ENCODE results near the gene TSPAN15. TPM values are rescaled to one million over a fixed set of nuclear protein-coding genes. Genes with fewer than 3 reads are reported as not detected.

The TSPAN15 gene
- total and polyA plus RNA-seq, 2 experiments from 2014 or later: 0.34 TPM; not detected in 1

DNA sequence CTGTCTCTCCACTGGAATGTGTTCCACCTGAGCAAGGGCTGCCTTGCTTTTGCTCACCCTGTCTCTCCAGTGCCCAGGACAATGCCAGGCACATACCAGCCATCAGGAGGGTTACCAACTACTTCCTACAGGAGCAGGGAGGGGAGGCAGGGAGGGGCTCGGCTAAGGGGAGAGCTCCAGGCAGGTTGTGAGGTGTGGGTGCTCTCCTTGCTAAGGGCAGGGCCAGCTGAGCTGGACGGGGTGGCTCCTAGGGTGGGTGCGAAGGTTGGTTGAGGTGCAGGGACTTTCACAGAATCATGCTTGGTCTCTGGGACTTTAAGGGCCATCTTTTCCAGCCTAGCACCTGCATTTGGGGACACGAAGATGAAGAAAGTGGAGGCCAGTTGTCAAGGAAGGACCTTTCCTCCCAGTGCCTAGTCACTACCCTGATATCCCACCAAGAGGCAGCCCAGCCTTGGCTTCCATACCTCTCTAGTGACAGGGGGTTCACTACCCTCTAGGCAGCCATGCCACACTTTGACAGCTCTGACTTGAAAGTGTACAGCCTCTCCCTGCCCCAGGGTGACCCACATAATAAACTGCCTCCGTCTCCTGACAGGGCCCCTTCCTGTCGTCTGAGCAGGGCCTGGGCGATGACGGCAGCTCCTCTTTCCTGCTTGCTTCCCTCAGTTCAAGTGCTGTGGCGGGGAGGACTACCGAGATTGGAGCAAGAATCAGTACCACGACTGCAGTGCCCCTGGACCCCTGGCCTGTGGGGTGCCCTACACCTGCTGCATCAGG lies 46.5 kb downstream of the TSPAN15 start:
- Histone ChIP-seq H3K9ac (no peak overlapping the region), H3K9me3 (ENCODE audit: low read depth) (no peaks in the 10 kb centered on the region), H3K36me3 (ENCODE audit: low read depth) (no peaks in the 10 kb centered on the region), H3K79me2 (ENCODE audit: insufficient read depth) (no peaks in the 10 kb centered on the region), H2AFZ (no peak overlapping the region), H3K4me2 (ENCODE audit: unreplicated experiment) (no peak overlapping the region), H3K9me2 (ENCODE audit: insufficient read depth) (no peaks in the 10 kb centered on the region), H3K4me1 (ENCODE audit: insufficient read depth) (no peaks in the 10 kb centered on the region), H3K4me3 (no peak overlapping the region), H3K27ac (no peak overlapping the region), H3K27me3 (replicated peaks; ENCODE audit: insufficient read depth) (no peaks in the 10 kb centered on the region), H3F3A (ENCODE audit: insufficient read depth) (no peaks in the 10 kb centered on the region), H4K20me1 (ENCODE audit: insufficient read depth) (no peaks in the 10 kb centered on the region)
- TF ChIP-seq EZH2 (IDR thresholded peaks at IDR 0.05; ENCODE audit: insufficient read depth, poor library complexity, severe bottlenecking) (no peak), EZH2phosphoT487 (IDR thresholded peaks at IDR 0.05; ENCODE audit: insufficient read depth, low read depth) (no peak)
- 58 to 60% methylated on average over 11 of the region's 11 CpGs for WGBS, 2 experiments (ENCODE audit: low coverage in 1 of 2, low lambda C conversion rate in 2 of 2, missing lambda C conversion rate in 2 of 2)
- no peak for DNase-seq
- in situ Hi-C loops (cut with MboI): no loop called here

GRCh38 chr10:69498711-69499471 lies 47.6 kb downstream of the TSPAN15 start:
- in situ Hi-C loops (cut with MboI): no loop called here
- TF ChIP-seq EZH2phosphoT487 (IDR thresholded peaks at IDR 0.05; ENCODE audit: insufficient read depth, low read depth) (no peak), EZH2 (IDR thresholded peaks at IDR 0.05; ENCODE audit: insufficient read depth, poor library complexity, severe bottlenecking) (no peak)
- WGBS, 2 experiments (ENCODE audit: low coverage in 1 of 2, low lambda C conversion rate in 2 of 2, missing lambda C conversion rate in 2 of 2): 52 to 57% methylated on average over 10 of the region's 10 CpGs
- no peak overlapping the region for H3K4me2 ChIP-seq (ENCODE audit: unreplicated experiment)
- H4K20me1 ChIP-seq (ENCODE audit: insufficient read depth): no peaks in the 10 kb centered on the region
- 0 out of 2 replicates have a peak, but pooled peaks cover 2% of the 10 kb centered on the region for H3K27me3 ChIP-seq (replicated peaks; ENCODE audit: insufficient read depth)
- H3K4me3 ChIP-seq: no peak overlapping the region
- H3K79me2 ChIP-seq (ENCODE audit: insufficient read depth): no peaks in the 10 kb centered on the region
- no peak overlapping the region for H3K27ac ChIP-seq
- no peak overlapping the region for H2AFZ ChIP-seq
- DNase-seq: peak; percentile 69
- H3K9me3 ChIP-seq (ENCODE audit: low read depth): no peaks in the 10 kb centered on the region
- no peaks in the 10 kb centered on the region for H3K9me2 ChIP-seq (ENCODE audit: insufficient read depth)
- H3K9ac ChIP-seq: no peak overlapping the region
- no peaks in the 10 kb centered on the region for H3F3A ChIP-seq (ENCODE audit: insufficient read depth)
- no peaks in the 10 kb centered on the region for H3K4me1 ChIP-seq (ENCODE audit: insufficient read depth)
- no peaks in the 10 kb centered on the region for H3K36me3 ChIP-seq (ENCODE audit: low read depth)

- WGBS, 2 experiments (ENCODE audit: low coverage in 1 of 2, low lambda C conversion rate in 2 of 2, missing lambda C conversion rate in 2 of 2): 62 to 69% methylated on average over 9 of the region's 9 CpGs
- H3K4me3 ChIP-seq: no peak overlapping the region
- H3K9me3 ChIP-seq (ENCODE audit: low read depth): no peaks in the 10 kb centered on the region
- H4K20me1 ChIP-seq (ENCODE audit: insufficient read depth): no peaks in the 10 kb centered on the region
- H3F3A ChIP-seq (ENCODE audit: insufficient read depth): no peaks in the 10 kb centered on the region
- H3K4me2 ChIP-seq (ENCODE audit: unreplicated experiment): no peak overlapping the region
- in situ Hi-C loops (cut with MboI): loop anchor here (5.0 kb wide), 1 partner anchor 83 kb away; the partner anchor contains the start of gene TACR2
- no peaks in the 10 kb centered on the region for H3K36me3 ChIP-seq (ENCODE audit: low read depth)
- no peak overlapping the region for H2AFZ ChIP-seq
- H3K79me2 ChIP-seq (ENCODE audit: insufficient read depth): no peaks in the 10 kb centered on the region
- no peak overlapping the region for H3K27ac ChIP-seq
- peaks cover 7% of the 10 kb centered on the region; the same call in 1 of the 2 replicates for H3K27me3 ChIP-seq (replicated peaks; ENCODE audit: insufficient read depth)
- DNase-seq: no peak
- no peaks in the 10 kb centered on the region for H3K4me1 ChIP-seq (ENCODE audit: insufficient read depth)
- no peaks in the 10 kb centered on the region for H3K9me2 ChIP-seq (ENCODE audit: insufficient read depth)
- no peak overlapping the region for H3K9ac ChIP-seq
- TF ChIP-seq EZH2phosphoT487 (IDR thresholded peaks at IDR 0.05; ENCODE audit: insufficient read depth, low read depth) (no peak), EZH2 (IDR thresholded peaks at IDR 0.05; ENCODE audit: insufficient read depth, poor library complexity, severe bottlenecking) (no peak)
Measured at GRCh38 chr10:69499726-69500689, 48.7 kb downstream of the TSPAN15 start.

Data from GM23248 (cell line).